K562 (cell line): ENCODE data around the gene GPR42. TPM values are rescaled to one million over a fixed set of nuclear protein-coding genes. Genes with fewer than 3 reads are reported as not detected.
A peak's percentile ranks its signal among the peaks of the same experiment; 100 is the strongest.

Source experiments
- EHMT2 ChIP-seq: fragments of 450-650 bp; IDR thresholded peaks from 2 replicates; pipeline ENCODE4 v1.6.1; 2018; ENCODE audit warnings: antibody characterized with exemption
- JUND ChIP-seq, 2 experiments: IDR thresholded peaks; 2 replicates in 1 of 2; 3 replicates in 1 of 2; pipeline ENCODE4 v1.6.1; 2011; ENCODE audit warnings: borderline replicate concordance in 2 of 2, low read depth in 2 of 2, low read length in 2 of 2, improper control_type of control experiment in 1 of 2, missing biosample characterization in 1 of 2, missing genetic modification characterization in 1 of 2, missing genetic modification reagents in 1 of 2
- PRPF4 ChIP-seq: fragments of 200-400 bp; formaldehyde crosslinking; IDR thresholded peaks from one replicate; pipeline ENCODE4 v1.6.1; 2017; ENCODE audit warnings: low read length, low read depth, mild to moderate bottlenecking; ENCODE audit not compliant: insufficient read depth, poor library complexity, severe bottlenecking
- RAD21 ChIP-seq, 2 experiments: fragments of 250-450 bp in 1 of 2; fragments of 450-650 bp in 1 of 2; sonication (Bioruptor Pico) in 1 of 2; formaldehyde crosslinking in 1 of 2; IDR thresholded peaks in 1 of 2; conservative IDR thresholded peaks in 1 of 2; 2 replicates each; pipeline versions ENCODE4 v1.4.0 to v1.8.0; 2020 to 2022; ENCODE audit warnings: mild to moderate bottlenecking in 2 of 2, moderate library complexity in 1 of 2
- SAP30 ChIP-seq: fragments of 200-600 bp; sonication (generic); IDR thresholded peaks from 2 replicates; pipeline ENCODE4 v1.6.1; 2012; ENCODE audit warnings: borderline replicate concordance, low read depth, mild to moderate bottlenecking, moderate library complexity, low read length, control low read depth, inconsistent platforms; ENCODE audit not compliant: insufficient read depth, poor library complexity, severe bottlenecking
- THRAP3 ChIP-seq: fragments of 450-650 bp; IDR thresholded peaks from 2 replicates; pipeline ENCODE4 v1.6.1; 2016; ENCODE audit warnings: mild to moderate bottlenecking, inconsistent platforms, borderline replicate concordance
- polyA plus RNA-seq, 8 experiments: library from polyadenylated mRNA; depleted of rRNA in 4 of 8; stranded (reverse) in 5 of 8; unstranded in 3 of 8; fragments of >200 nt; fragmentation: Nextera tagmentation in 2 of 8; fragmentation: Illumina TruSeq in 1 of 8; extraction: Ambion mirVana in 2 of 8; extraction: Trizol in 1 of 8; gene quantifications; 2 replicates each; pipeline versions ENCODE4 v1.2.1 to v1.2.3, GENCODE V29; 2011 to 2014; ENCODE audit warnings: inconsistent platforms in 1 of 8, missing spikeins in 1 of 8
- total RNA-seq, 7 experiments: library from RNA; depleted of rRNA in 6 of 7; stranded (reverse); fragments of >200 nt in 6 of 7; fragmentation: Illumina TruSeq in 2 of 7; extraction: Trizol in 2 of 7; gene quantifications; 2 replicates each; pipeline versions ENCODE4 v1.2.1 to v1.2.3, GENCODE V29; 2011 to 2021; ENCODE audit warnings: low replicate concordance in 1 of 7
- TF ChIP-seq, protein P1 (sequence below), 2 experiments: fragments of 450-650 bp; IDR thresholded peaks; 2 replicates each; pipeline ENCODE4 v1.6.1; 2016
- TF ChIP-seq, protein P2 (sequence below), 2 experiments: fragments of 150-350 bp in 1 of 2; IDR thresholded peaks; 2 replicates each; pipeline ENCODE4 v1.6.1; 2012 to 2016; ENCODE audit warnings: low read depth in 2 of 2, low read length in 2 of 2, mild to moderate bottlenecking in 1 of 2, moderate library complexity in 1 of 2
- TF ChIP-seq, protein P3 (sequence below): IDR thresholded peaks from 3 replicates; pipeline ENCODE4 v1.6.1; 2011; ENCODE audit warnings: borderline replicate concordance, mild to moderate bottlenecking; ENCODE audit not compliant: insufficient read length, insufficient read depth
- TF ChIP-seq, protein P4 (sequence below): fragments of 450-650 bp; IDR thresholded peaks from 2 replicates; pipeline ENCODE4 v1.6.1; 2016; ENCODE audit warnings: borderline replicate concordance
- TF ChIP-seq, protein P5 (sequence below): sonication (generic); formaldehyde crosslinking; IDR thresholded peaks from 2 replicates; pipeline ENCODE4 v1.8.0; 2022; ENCODE audit warnings: missing genetic modification reagents, mild to moderate bottlenecking, moderate library complexity, borderline replicate concordance
- TF ChIP-seq, protein P6 (sequence below): fragments of 450-650 bp; formaldehyde crosslinking; IDR thresholded peaks from 2 replicates; pipeline ENCODE4 v1.4.0; 2020; ENCODE audit warnings: mild to moderate bottlenecking, moderate library complexity

Gene GPR42
- total and polyA plus RNA-seq, 9 of the 15 experiments (the other 6 are each of a cell fraction or from before 2014, with no cell fraction given) = not detected

DNA sequence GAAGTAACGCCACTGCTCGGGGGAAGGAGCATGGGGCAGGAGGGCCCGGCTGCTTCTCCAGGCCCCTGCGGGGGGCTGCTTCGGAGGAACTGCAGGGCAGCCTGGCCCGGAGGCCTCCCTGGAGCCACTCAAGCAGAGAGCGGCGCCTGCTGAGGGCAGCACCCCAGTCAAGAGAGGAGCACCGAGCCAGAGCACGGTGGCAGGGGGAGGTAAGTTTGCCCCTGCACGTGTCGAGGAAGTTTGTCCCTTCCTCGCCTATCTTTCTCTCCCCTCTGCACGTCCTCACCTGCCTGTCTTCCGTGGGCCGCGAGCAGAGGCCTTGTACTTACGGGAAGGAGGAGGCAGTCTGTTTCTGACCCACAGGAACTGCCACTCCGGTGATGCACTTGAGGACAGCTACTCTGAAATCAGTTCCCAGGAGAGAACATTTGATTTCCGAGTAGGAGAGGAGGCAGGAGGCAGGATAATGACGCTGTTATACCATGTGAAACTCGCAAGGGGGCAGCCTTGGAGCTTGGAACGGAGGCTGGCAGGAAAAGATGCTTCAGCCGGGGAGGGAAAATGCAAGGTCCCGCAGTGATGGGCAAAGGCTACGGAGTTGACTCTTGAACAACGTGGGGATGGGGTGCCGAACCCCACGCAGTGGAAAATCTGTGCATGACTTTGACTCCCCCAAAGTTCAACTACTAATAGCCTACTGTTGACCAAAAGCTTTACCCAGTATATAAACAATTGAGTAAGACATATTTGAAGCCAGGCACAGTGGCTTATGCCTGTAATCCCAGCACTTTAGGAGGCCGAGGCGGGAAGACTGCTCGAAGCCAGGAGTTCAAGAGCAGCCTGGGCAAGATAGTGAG is 18.2 kb upstream of the GPR42 start (continued):
- TF ChIP-seq, protein P1, sequence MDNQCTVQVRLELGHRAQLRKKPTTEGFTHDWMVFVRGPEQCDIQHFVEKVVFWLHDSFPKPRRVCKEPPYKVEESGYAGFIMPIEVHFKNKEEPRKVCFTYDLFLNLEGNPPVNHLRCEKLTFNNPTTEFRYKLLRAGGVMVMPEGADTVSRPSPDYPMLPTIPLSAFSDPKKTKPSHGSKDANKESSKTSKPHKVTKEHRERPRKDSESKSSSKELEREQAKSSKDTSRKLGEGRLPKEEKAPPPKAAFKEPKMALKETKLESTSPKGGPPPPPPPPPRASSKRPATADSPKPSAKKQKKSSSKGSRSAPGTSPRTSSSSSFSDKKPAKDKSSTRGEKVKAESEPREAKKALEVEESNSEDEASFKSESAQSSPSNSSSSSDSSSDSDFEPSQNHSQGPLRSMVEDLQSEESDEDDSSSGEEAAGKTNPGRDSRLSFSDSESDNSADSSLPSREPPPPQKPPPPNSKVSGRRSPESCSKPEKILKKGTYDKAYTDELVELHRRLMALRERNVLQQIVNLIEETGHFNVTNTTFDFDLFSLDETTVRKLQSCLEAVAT (IDR thresholded peaks at IDR 0.05) = peak in 1 of 2 experiments; percentile 24; a peak in 1 of 4 replicates
- TF ChIP-seq, protein P2, sequence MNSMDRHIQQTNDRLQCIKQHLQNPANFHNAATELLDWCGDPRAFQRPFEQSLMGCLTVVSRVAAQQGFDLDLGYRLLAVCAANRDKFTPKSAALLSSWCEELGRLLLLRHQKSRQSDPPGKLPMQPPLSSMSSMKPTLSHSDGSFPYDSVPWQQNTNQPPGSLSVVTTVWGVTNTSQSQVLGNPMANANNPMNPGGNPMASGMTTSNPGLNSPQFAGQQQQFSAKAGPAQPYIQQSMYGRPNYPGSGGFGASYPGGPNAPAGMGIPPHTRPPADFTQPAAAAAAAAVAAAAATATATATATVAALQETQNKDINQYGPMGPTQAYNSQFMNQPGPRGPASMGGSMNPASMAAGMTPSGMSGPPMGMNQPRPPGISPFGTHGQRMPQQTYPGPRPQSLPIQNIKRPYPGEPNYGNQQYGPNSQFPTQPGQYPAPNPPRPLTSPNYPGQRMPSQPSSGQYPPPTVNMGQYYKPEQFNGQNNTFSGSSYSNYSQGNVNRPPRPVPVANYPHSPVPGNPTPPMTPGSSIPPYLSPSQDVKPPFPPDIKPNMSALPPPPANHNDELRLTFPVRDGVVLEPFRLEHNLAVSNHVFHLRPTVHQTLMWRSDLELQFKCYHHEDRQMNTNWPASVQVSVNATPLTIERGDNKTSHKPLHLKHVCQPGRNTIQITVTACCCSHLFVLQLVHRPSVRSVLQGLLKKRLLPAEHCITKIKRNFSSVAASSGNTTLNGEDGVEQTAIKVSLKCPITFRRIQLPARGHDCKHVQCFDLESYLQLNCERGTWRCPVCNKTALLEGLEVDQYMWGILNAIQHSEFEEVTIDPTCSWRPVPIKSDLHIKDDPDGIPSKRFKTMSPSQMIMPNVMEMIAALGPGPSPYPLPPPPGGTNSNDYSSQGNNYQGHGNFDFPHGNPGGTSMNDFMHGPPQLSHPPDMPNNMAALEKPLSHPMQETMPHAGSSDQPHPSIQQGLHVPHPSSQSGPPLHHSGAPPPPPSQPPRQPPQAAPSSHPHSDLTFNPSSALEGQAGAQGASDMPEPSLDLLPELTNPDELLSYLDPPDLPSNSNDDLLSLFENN (IDR thresholded peaks at IDR 0.05; ENCODE audit: low read depth in 2 of 2, low read length in 2 of 2) = no peak
- TF ChIP-seq, protein P3, sequence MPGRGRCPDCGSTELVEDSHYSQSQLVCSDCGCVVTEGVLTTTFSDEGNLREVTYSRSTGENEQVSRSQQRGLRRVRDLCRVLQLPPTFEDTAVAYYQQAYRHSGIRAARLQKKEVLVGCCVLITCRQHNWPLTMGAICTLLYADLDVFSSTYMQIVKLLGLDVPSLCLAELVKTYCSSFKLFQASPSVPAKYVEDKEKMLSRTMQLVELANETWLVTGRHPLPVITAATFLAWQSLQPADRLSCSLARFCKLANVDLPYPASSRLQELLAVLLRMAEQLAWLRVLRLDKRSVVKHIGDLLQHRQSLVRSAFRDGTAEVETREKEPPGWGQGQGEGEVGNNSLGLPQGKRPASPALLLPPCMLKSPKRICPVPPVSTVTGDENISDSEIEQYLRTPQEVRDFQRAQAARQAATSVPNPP = no peak
- 0 out of 2 replicates have a peak, but pooled peaks have one; percentile 14 for TF ChIP-seq EHMT2
- TF ChIP-seq, protein P4, sequence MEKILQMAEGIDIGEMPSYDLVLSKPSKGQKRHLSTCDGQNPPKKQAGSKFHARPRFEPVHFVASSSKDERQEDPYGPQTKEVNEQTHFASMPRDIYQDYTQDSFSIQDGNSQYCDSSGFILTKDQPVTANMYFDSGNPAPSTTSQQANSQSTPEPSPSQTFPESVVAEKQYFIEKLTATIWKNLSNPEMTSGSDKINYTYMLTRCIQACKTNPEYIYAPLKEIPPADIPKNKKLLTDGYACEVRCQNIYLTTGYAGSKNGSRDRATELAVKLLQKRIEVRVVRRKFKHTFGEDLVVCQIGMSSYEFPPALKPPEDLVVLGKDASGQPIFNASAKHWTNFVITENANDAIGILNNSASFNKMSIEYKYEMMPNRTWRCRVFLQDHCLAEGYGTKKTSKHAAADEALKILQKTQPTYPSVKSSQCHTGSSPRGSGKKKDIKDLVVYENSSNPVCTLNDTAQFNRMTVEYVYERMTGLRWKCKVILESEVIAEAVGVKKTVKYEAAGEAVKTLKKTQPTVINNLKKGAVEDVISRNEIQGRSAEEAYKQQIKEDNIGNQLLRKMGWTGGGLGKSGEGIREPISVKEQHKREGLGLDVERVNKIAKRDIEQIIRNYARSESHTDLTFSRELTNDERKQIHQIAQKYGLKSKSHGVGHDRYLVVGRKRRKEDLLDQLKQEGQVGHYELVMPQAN = no peak
- TF ChIP-seq RAD21 (CRISPR knock-in tag; conservative IDR thresholded peaks at IDR 0.05 in 1 of 2, IDR thresholded peaks at IDR 0.05 in 1 of 2) = peak; percentile 98
- peak; percentile 75 for TF ChIP-seq JUND (IDR thresholded peaks at IDR 0.05; ENCODE audit: borderline replicate concordance, low read depth, low read length)
- TF ChIP-seq JUND (tag; IDR thresholded peaks at IDR 0.05; ENCODE audit: borderline replicate concordance, low read depth, low read length) = peak; percentile 60; the same call in 1 of the 3 replicates
- TF ChIP-seq THRAP3 = no peak
- TF ChIP-seq, protein P5, sequence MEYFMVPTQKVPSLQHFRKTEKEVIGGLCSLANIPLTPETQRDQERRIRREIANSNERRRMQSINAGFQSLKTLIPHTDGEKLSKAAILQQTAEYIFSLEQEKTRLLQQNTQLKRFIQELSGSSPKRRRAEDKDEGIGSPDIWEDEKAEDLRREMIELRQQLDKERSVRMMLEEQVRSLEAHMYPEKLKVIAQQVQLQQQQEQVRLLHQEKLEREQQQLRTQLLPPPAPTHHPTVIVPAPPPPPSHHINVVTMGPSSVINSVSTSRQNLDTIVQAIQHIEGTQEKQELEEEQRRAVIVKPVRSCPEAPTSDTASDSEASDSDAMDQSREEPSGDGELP (CRISPR knock-in tag) = peak; percentile 33; the same call in 1 of the 2 replicates
- TF ChIP-seq SAP30 = no peak
- TF ChIP-seq, protein P6, sequence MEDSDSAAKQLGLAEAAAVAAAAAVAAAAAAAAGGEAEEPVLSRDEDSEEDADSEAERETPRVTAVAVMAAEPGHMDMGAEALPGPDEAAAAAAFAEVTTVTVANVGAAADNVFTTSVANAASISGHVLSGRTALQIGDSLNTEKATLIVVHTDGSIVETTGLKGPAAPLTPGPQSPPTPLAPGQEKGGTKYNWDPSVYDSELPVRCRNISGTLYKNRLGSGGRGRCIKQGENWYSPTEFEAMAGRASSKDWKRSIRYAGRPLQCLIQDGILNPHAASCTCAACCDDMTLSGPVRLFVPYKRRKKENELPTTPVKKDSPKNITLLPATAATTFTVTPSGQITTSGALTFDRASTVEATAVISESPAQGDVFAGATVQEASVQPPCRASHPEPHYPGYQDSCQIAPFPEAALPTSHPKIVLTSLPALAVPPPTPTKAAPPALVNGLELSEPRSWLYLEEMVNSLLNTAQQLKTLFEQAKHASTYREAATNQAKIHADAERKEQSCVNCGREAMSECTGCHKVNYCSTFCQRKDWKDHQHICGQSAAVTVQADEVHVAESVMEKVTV (CRISPR knock-in tag) = peak; percentile 95
- no peak for TF ChIP-seq PRPF4
